ENCODE measurements around the gene ISCU. TPM values are rescaled to one million over a fixed set of nuclear protein-coding genes. Genes with fewer than 3 reads are reported as not detected.

ISCU gene
- total and polyA plus RNA-seq, 9 of the 15 experiments (the other 6 are each of a cell fraction or from before 2014, with no cell fraction given): 15.9 to 92.5 (median 77.3) TPM

DNA sequence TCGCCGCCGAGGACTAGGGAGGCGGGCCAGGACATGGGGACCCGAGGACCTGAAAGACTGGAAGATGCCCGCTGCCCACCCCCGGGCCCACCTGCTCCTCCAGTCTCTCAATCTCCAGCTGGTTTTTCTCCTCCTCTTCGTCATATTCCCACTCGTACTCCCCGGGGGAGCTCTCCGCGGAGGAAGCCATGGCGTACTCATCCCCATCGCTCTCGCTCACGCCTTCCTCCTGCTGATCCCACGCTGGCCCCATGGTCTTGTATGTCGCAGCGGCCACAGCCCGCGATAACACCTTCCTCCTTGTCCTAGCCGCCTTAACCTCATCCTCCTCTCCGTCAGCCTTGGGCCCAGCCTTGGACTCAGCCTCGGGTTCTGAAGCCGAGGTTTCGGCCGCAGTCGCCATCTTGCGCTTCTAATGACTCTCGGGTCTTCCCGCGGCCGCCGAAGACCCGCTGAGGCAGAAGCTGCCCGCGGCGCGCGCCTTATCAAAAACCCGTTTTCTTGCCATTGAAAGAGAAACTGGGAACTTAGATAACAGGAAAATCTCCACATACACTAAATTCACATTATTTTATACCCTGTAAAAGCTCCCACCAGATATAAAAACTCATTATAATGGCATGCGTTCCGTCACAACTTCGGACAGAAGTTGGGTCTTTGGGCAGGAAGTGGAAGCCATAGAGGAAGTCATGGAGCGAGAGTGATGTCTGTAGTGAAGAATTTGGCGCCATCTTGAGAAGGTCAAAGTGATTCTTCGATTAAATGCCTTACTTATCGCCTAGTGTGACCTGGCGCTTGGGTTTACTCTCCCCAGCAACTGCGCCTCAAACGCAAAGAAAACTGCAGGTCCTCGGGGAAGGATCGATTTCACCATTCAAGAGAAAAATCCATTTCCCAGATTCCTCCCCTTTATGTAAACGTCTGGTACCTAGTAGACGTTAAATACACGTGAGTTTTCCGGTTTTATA is 1.4 kb upstream of the ISCU start, which contains the start of gene SART3 (continued):
- TF ChIP-seq, protein P1, sequence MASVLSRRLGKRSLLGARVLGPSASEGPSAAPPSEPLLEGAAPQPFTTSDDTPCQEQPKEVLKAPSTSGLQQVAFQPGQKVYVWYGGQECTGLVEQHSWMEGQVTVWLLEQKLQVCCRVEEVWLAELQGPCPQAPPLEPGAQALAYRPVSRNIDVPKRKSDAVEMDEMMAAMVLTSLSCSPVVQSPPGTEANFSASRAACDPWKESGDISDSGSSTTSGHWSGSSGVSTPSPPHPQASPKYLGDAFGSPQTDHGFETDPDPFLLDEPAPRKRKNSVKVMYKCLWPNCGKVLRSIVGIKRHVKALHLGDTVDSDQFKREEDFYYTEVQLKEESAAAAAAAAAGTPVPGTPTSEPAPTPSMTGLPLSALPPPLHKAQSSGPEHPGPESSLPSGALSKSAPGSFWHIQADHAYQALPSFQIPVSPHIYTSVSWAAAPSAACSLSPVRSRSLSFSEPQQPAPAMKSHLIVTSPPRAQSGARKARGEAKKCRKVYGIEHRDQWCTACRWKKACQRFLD (CRISPR knock-in tag; IDR thresholded peaks at IDR 0.05): no peak
- TF ChIP-seq ZNF639 (CRISPR knock-in tag; conservative IDR thresholded peaks at IDR 0.05 in 1 of 2, IDR thresholded peaks at IDR 0.05 in 1 of 2) (peak in 1 of 2 experiments; percentile 73; a peak in 2 of 4 replicates), SP1 (CRISPR knock-in tag; IDR thresholded peaks at IDR 0.05) (peak; percentile 16; the same call in 1 of the 2 replicates), HDAC3 (IDR thresholded peaks at IDR 0.05; ENCODE audit: borderline replicate concordance, partially characterized antibody) (peak; percentile 54), GTF3C2 (IDR thresholded peaks at IDR 0.05; ENCODE audit: borderline replicate concordance, extremely low read depth, insufficient read length) (no peak), POLR2AphosphoS5 (IDR thresholded peaks at IDR 0.05; ENCODE audit: control insufficient read depth, insufficient read depth, low read depth, low read length) (peak; percentile 78), ZNF41 (CRISPR knock-in tag; conservative IDR thresholded peaks at IDR 0.05) (no peak)
- TF ChIP-seq, protein P2, sequence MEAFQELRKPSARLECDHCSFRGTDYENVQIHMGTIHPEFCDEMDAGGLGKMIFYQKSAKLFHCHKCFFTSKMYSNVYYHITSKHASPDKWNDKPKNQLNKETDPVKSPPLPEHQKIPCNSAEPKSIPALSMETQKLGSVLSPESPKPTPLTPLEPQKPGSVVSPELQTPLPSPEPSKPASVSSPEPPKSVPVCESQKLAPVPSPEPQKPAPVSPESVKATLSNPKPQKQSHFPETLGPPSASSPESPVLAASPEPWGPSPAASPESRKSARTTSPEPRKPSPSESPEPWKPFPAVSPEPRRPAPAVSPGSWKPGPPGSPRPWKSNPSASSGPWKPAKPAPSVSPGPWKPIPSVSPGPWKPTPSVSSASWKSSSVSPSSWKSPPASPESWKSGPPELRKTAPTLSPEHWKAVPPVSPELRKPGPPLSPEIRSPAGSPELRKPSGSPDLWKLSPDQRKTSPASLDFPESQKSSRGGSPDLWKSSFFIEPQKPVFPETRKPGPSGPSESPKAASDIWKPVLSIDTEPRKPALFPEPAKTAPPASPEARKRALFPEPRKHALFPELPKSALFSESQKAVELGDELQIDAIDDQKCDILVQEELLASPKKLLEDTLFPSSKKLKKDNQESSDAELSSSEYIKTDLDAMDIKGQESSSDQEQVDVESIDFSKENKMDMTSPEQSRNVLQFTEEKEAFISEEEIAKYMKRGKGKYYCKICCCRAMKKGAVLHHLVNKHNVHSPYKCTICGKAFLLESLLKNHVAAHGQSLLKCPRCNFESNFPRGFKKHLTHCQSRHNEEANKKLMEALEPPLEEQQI (IDR thresholded peaks at IDR 0.05): peak; percentile 27; the same call in 1 of the 2 replicates
- TF ChIP-seq, protein P3, sequence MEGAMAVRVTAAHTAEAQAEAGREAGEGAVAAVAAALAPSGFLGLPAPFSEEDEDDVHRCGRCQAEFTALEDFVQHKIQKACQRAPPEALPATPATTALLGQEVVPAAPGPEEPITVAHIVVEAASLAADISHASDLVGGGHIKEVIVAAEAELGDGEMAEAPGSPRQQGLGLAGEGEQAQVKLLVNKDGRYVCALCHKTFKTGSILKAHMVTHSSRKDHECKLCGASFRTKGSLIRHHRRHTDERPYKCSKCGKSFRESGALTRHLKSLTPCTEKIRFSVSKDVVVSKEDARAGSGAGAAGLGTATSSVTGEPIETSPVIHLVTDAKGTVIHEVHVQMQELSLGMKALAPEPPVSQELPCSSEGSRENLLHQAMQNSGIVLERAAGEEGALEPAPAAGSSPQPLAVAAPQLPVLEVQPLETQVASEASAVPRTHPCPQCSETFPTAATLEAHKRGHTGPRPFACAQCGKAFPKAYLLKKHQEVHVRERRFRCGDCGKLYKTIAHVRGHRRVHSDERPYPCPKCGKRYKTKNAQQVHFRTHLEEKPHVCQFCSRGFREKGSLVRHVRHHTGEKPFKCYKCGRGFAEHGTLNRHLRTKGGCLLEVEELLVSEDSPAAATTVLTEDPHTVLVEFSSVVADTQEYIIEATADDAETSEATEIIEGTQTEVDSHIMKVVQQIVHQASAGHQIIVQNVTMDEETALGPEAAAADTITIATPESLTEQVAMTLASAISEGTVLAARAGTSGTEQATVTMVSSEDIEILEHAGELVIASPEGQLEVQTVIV (CRISPR knock-in tag; IDR thresholded peaks at IDR 0.05; ENCODE audit: borderline replicate concordance): no peak
- TF ChIP-seq, protein P4, sequence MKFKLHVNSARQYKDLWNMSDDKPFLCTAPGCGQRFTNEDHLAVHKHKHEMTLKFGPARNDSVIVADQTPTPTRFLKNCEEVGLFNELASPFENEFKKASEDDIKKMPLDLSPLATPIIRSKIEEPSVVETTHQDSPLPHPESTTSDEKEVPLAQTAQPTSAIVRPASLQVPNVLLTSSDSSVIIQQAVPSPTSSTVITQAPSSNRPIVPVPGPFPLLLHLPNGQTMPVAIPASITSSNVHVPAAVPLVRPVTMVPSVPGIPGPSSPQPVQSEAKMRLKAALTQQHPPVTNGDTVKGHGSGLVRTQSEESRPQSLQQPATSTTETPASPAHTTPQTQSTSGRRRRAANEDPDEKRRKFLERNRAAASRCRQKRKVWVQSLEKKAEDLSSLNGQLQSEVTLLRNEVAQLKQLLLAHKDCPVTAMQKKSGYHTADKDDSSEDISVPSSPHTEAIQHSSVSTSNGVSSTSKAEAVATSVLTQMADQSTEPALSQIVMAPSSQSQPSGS (CRISPR knock-in tag; IDR thresholded peaks at IDR 0.05): no peak
